A549 (cell line): ENCODE measurements around the gene TTN. TPM values are rescaled to one million over a fixed set of nuclear protein-coding genes. Genes with fewer than 3 reads are reported as not detected.

Source experiments
- ATAC-seq, 2 experiments: fragments of 200-7000 bp in 1 of 2; fragments of >200 bp in 1 of 2; cut with Nextera tagmentation in 1 of 2; cut with Tn5 transposase in 1 of 2; 3 replicates each; pipeline versions ENCODE4 v1.8.0 to v1.9.1; 2018 to 2020; ENCODE audit warnings: mild to moderate bottlenecking in 1 of 2, moderate library complexity in 1 of 2
- CTCF ChIA-PET: fragments of 300-600 bp; sonication (Branson Sonifier 250); formaldehyde crosslinking; extraction: SDS; loops from one replicate; lab custom pipeline; 2021; ENCODE audit warnings: antibody characterized with exemption, inconsistent platforms; lab: Yijun Ruan, JAX
- POLR2A ChIA-PET: fragments of 350-600 bp; formaldehyde crosslinking; extraction: SDS; loops from one replicate; lab custom pipeline; 2021; ENCODE audit warnings: antibody characterized with exemption, inconsistent platforms; lab: Yijun Ruan, JAX
- DNase-seq, 2 experiments: peaks; one replicate each; pipeline versions ENCODE4 v3.0.0 to v3.0.0-alpha.2; 2011 to 2016; ENCODE audit warnings: low read depth in 1 of 2, low spot score in 1 of 2
- FAIRE-seq: peaks from 2 replicates; lab custom pipeline; 2011; peaks lifted over from hg19 to GRCh38; lab: Jason Lieb, UNC
- H3K27ac ChIP-seq, 2 experiments: fragments of >200 bp; sonication (Bioruptor Twin); formaldehyde crosslinking; 3 replicates each; pipeline ENCODE4 v1.5.1; 2016 to 2017
- H3K4me1 ChIP-seq: fragments of >200 bp; sonication (Bioruptor Twin); formaldehyde crosslinking; 3 replicates; pipeline ENCODE4 v1.6.1; 2016
- H3K4me2 ChIP-seq: fragments of >200 bp; sonication (Bioruptor Twin); formaldehyde crosslinking; 3 replicates; pipeline ENCODE4 v1.6.1; 2016
- H3K4me3 ChIP-seq: fragments of >200 bp; sonication (Bioruptor Twin); formaldehyde crosslinking; 3 replicates; pipeline ENCODE4 v1.5.1; 2016
- H3K9me3 ChIP-seq: fragments of >200 bp; sonication (Bioruptor Twin); formaldehyde crosslinking; 3 replicates; pipeline ENCODE4 v1.6.1; 2016
- BHLHE40 ChIP-seq: IDR thresholded peaks from 2 replicates; pipeline ENCODE4 v1.6.1; 2012; ENCODE audit warnings: low read depth, low read length, inconsistent platforms
- CBX2 ChIP-seq: fragments of 200-600 bp; sonication (generic); IDR thresholded peaks from 2 replicates; pipeline ENCODE4 v1.6.1; 2016; ENCODE audit warnings: low read depth, mild to moderate bottlenecking, borderline replicate concordance
- CEBPB ChIP-seq, 2 experiments: fragments of >200 bp in 1 of 2; sonication (Bioruptor Twin) in 1 of 2; formaldehyde crosslinking in 1 of 2; IDR thresholded peaks; 2 replicates each; pipeline ENCODE4 v1.6.1; 2012 to 2016
- CTCF ChIP-seq: fragments of >200 bp; sonication (Bioruptor Twin); formaldehyde crosslinking; IDR thresholded peaks from 3 replicates; pipeline ENCODE4 v1.5.1; 2016
- EP300 ChIP-seq, 2 experiments: fragments of >200 bp; sonication (Bioruptor Twin); formaldehyde crosslinking; IDR thresholded peaks; 2 replicates in 1 of 2; 3 replicates in 1 of 2; pipeline ENCODE4 v1.6.1; 2016 to 2017
- ESRRA ChIP-seq: fragments of 150-350 bp; IDR thresholded peaks from 2 replicates; pipeline ENCODE4 v1.6.1; 2014; ENCODE audit warnings: mild to moderate bottlenecking, low read length, borderline replicate concordance
- FOSB ChIP-seq: fragments of 250-450 bp; sonication (Bioruptor Pico); IDR thresholded peaks from 2 replicates; pipeline ENCODE4 v1.5.0; 2020; ENCODE audit warnings: mild to moderate bottlenecking, moderate library complexity
- FOXS1 ChIP-seq: fragments of 250-450 bp; sonication (Bioruptor Pico); IDR thresholded peaks from 2 replicates; pipeline ENCODE4 v1.5.0; 2020; ENCODE audit warnings: mild to moderate bottlenecking, moderate library complexity
- GATA3 ChIP-seq: IDR thresholded peaks from 2 replicates; pipeline ENCODE4 v1.6.1; 2012; ENCODE audit warnings: borderline replicate concordance
- HDAC2 ChIP-seq: fragments of 200-600 bp; sonication (generic); IDR thresholded peaks from 2 replicates; pipeline ENCODE4 v1.6.1; 2016
- HMGXB4 ChIP-seq: fragments of 250-450 bp; sonication (Bioruptor Pico); IDR thresholded peaks from 2 replicates; pipeline ENCODE4 v1.5.0; 2021; ENCODE audit warnings: mild to moderate bottlenecking, moderate library complexity, borderline replicate concordance
- JUN ChIP-seq, 2 experiments: fragments of >200 bp; sonication (Bioruptor Twin); formaldehyde crosslinking; IDR thresholded peaks; 2 replicates in 1 of 2; 3 replicates in 1 of 2; pipeline ENCODE4 v1.6.1; 2016 to 2017
- JUNB ChIP-seq: fragments of >200 bp; sonication (Bioruptor Twin); formaldehyde crosslinking; IDR thresholded peaks from 2 replicates; pipeline ENCODE4 v1.6.1; 2016
- KDM5A ChIP-seq: fragments of 200-600 bp; sonication (generic); IDR thresholded peaks from 2 replicates; pipeline ENCODE4 v1.6.1; 2016; ENCODE audit warnings: antibody characterized with exemption, mild to moderate bottlenecking
- MAX ChIP-seq: IDR thresholded peaks from 2 replicates; pipeline ENCODE4 v1.6.1; 2012
- MAZ ChIP-seq: fragments of 150-350 bp; IDR thresholded peaks from 2 replicates; pipeline ENCODE4 v1.6.1; 2014; ENCODE audit warnings: antibody characterized with exemption, low read depth, low read length, borderline replicate concordance
- MYC ChIP-seq: IDR thresholded peaks from 2 replicates; pipeline ENCODE4 v1.6.1; 2012; ENCODE audit warnings: mild to moderate bottlenecking, inconsistent platforms, low read length, improper control_type of control experiment, borderline replicate concordance
- POLR2A ChIP-seq: IDR thresholded peaks from 2 replicates; pipeline ENCODE4 v1.6.1; 2012; ENCODE audit warnings: mild to moderate bottlenecking, low read length
- RCOR1 ChIP-seq: fragments of 150-350 bp; IDR thresholded peaks from 2 replicates; pipeline ENCODE4 v1.6.1; 2014; ENCODE audit warnings: antibody characterized with exemption, low read length, low read depth
- REST ChIP-seq: fragments of 200-600 bp; sonication (generic); IDR thresholded peaks from 2 replicates; pipeline ENCODE4 v1.6.1; 2016; ENCODE audit warnings: antibody characterized with exemption, mild to moderate bottlenecking, moderate library complexity
- RNF2 ChIP-seq: fragments of 200-600 bp; sonication (generic); IDR thresholded peaks from 2 replicates; pipeline ENCODE4 v1.6.1; 2016; ENCODE audit warnings: low read depth, mild to moderate bottlenecking, antibody characterized with exemption, moderate library complexity, borderline replicate concordance
- TFCP2L1 ChIP-seq: fragments of 250-450 bp; sonication (Bioruptor Pico); IDR thresholded peaks from 2 replicates; pipeline ENCODE4 v1.5.0; 2021; ENCODE audit warnings: mild to moderate bottlenecking
- TP53 ChIP-seq: fragments of 250-450 bp; sonication (Bioruptor Pico); IDR thresholded peaks from 2 replicates; pipeline ENCODE4 v1.5.0; 2021; ENCODE audit warnings: mild to moderate bottlenecking, moderate library complexity
- WGBS: methylation state at CpG from one replicate; pipeline ENCODE4 v1.1.6; 2017; ENCODE audit errors: missing lambda C conversion rate; 5-methylcytosine and 5-hydroxymethylcytosine counted together
- polyA plus RNA-seq, 4 experiments: library from polyadenylated mRNA; depleted of rRNA in 3 of 4; stranded (reverse); fragments of >200 nt; fragmentation: RNase III in 1 of 4; extraction: RNeasy Plus Mini Kit Qiagen cat#74134 plus additional on column Dnase treatment in 1 of 4; gene quantifications; 2 replicates in 3 of 4; 3 replicates in 1 of 4; pipeline ENCODE4 v1.2.3, GENCODE V29; 2011 to 2017

TTN gene
- polyA plus RNA-seq, 2 of the 4 experiments (the other 2 are of a cell fraction): under 0.01 TPM; not detected in 1

GRCh38 chr2:178718283-178718682 is 88.9 kb downstream of the TTN start:
- DNase-seq: no peak
- no peak overlapping the region for H3K4me2 ChIP-seq
- TF ChIP-seq POLR2A (no peak), ESRRA (no peak), HMGXB4 (no peak), CTCF (no peak), EP300 (IDR thresholded peaks at IDR 0.05) (no peak), FOXS1 (CRISPR knock-in tag) (no peak), REST (no peak), MAX (no peak), JUN (IDR thresholded peaks at IDR 0.05) (no peak), HDAC2 (no peak), TFCP2L1 (CRISPR knock-in tag) (no peak), KDM5A (no peak), TP53 (CRISPR knock-in tag) (no peak), FOSB (CRISPR knock-in tag) (no peak), MAZ (no peak), JUNB (no peak), CBX2 (no peak), CEBPB (IDR thresholded peaks at IDR 0.05) (no peak), BHLHE40 (no peak)
- 0% methylated on average over 2 of the region's 2 CpGs for WGBS
- no peaks in the 10 kb centered on the region for H3K9me3 ChIP-seq
- H3K27ac ChIP-seq: no peak overlapping the region
- H3K4me1 ChIP-seq: no peaks in the 10 kb centered on the region
- CTCF ChIA-PET: interaction anchor here (1.6 kb wide), 1 partner anchor 17 kb away, joined by 7 read pairs; no protein-coding TSS in a partner anchor
- no peak for ATAC-seq
- H3K4me3 ChIP-seq: no peak overlapping the region
- no peak for FAIRE-seq
- POLR2A ChIA-PET: no interaction called here

GRCh38 chr2:178716394-178716793 is 90.8 kb downstream of the TTN start:
- Histone ChIP-seq H3K9me3 (no peaks in the 10 kb centered on the region), H3K4me1 (no peaks in the 10 kb centered on the region), H3K4me3 (no peak overlapping the region), H3K27ac (no peak overlapping the region), H3K4me2 (no peak overlapping the region)
- ChIA-PET POLR2A (no interaction called here), CTCF (interaction anchor here (0.6 to 0.7 kb wide), 2 partner anchors 15 to 979 kb away, joined by 3 read pairs; no protein-coding TSS in a partner anchor)
- FAIRE-seq (no peak), ATAC-seq (no peak), DNase-seq (no peak)
- WGBS: 49% methylated on average over 2 of the region's 2 CpGs
- no peak for TF ChIP-seq RCOR1
- TF ChIP-seq EP300 (IDR thresholded peaks at IDR 0.05): no peak
- TF ChIP-seq RNF2: no peak
- TF ChIP-seq GATA3: no peak
- TF ChIP-seq MYC: no peak
